Esophagus squamous epithelium (tissue), 4 donors: Measurements from ENCODE around the gene ARHGAP8.

Source experiments
- CTCF ChIP-seq, 6 experiments: fragments of 450-650 bp in 4 of 6; fragments of 200-600 bp in 2 of 6; sonication (generic) in 2 of 6; IDR thresholded peaks; one replicate each; pipeline ENCODE4 v1.5.1; 2016 to 2019; ENCODE audit warnings: antibody characterized with exemption in 6 of 6, mild to moderate bottlenecking in 4 of 6, moderate library complexity in 4 of 6
- POLR2A ChIP-seq, 4 donors: fragments of 450-650 bp; IDR thresholded peaks; one replicate each; pipeline ENCODE4 v1.6.1; 2017; ENCODE audit warnings: antibody characterized with exemption in 4 of 4, mild to moderate bottlenecking in 4 of 4, moderate library complexity in 3 of 4

GRCh38 chr22:44745853-44746789 is 6.3 kb upstream of the ARHGAP8 start:
- TF ChIP-seq POLR2A (IDR thresholded peaks at IDR 0.05) = no peak
- TF ChIP-seq CTCF (IDR thresholded peaks at IDR 0.05) = no peak
